Measurements from ENCODE around the gene NAA10.

NAA10 gene

GRCh38 chrX:153948002-153948466 lies 13.2 kb upstream of the NAA10 start:
- no peak for DNase-seq (ENCODE audit: low spot score)

- peak; percentile 87 for DNase-seq (ENCODE audit: low spot score)
Measured at GRCh38 chrX:153947009-153947769, 12.4 kb upstream of the NAA10 start.

GRCh38 chrX:153945956-153946943 lies 11.4 kb upstream of the NAA10 start:
- DNase-seq (ENCODE audit: low spot score) = no peak

- DNase-seq (ENCODE audit: low spot score) = no peak
Measured at GRCh38 chrX:153944800-153945150, 9.9 kb upstream of the NAA10 start.

GRCh38 chrX:153944140-153944799 lies 9.4 kb upstream of the NAA10 start, which contains the start of gene RENBP:
TSS of gene RENBP (minus strand) at chrX:153944643. CDS start at chrX:153944610, 33 bp downstream.
- no peak for DNase-seq (ENCODE audit: low spot score)

GRCh38 chrX:153941336-153942252 lies 6.8 kb upstream of the NAA10 start:
- DNase-seq (ENCODE audit: low spot score) = no peak

GRCh38 chrX:153939573-153939972 lies 4.7 kb upstream of the NAA10 start:
- no peak for DNase-seq (ENCODE audit: low spot score)

GRCh38 chrX:153938226-153938786 lies 3.5 kb upstream of the NAA10 start:
- no peak for DNase-seq (ENCODE audit: low spot score)

GRCh38 chrX:153937056-153937455 lies 2.2 kb upstream of the NAA10 start:
- no peak for DNase-seq (ENCODE audit: low spot score)

- no peak for DNase-seq (ENCODE audit: low spot score)
Measured at GRCh38 chrX:153935326-153935851, 552 bp upstream of the NAA10 start.

- DNase-seq (ENCODE audit: low spot score) = no peak
Measured at GRCh38 chrX:153934148-153934761, 582 bp downstream of the NAA10 start.

GRCh38 chrX:153933748-153934147 lies 1.1 kb downstream of the NAA10 start:
- peak; percentile 59 for DNase-seq (ENCODE audit: low spot score)

- no peak for DNase-seq (ENCODE audit: low spot score)
Measured at GRCh38 chrX:153932220-153932915, 2.5 kb downstream of the NAA10 start.

GRCh38 chrX:153931748-153932147 lies 3.1 kb downstream of the NAA10 start:
- DNase-seq (ENCODE audit: low spot score) = no peak

- DNase-seq (ENCODE audit: low spot score) = no peak
Measured at GRCh38 chrX:153931151-153931550, 3.7 kb downstream of the NAA10 start.

GRCh38 chrX:153930011-153930910 lies 4.6 kb downstream of the NAA10 start:
- no peak for DNase-seq (ENCODE audit: low spot score)

- no peak for DNase-seq (ENCODE audit: low spot score)
Measured at GRCh38 chrX:153929576-153929975, 5.3 kb downstream of the NAA10 start.

GRCh38 chrX:153928846-153929245 lies 6.0 kb downstream of the NAA10 start:
- DNase-seq (ENCODE audit: low spot score) = no peak
